ENCODE results near the gene PFKFB4.

The PFKFB4 gene

GRCh38 chr3:48584836-48585235 is 28.2 kb upstream of the PFKFB4 start:
- Histone ChIP-seq H3K4me1 (ENCODE audit: control insufficient read depth, insufficient read depth, low read length) (no peaks in the 10 kb centered on the region), H3K27ac (ENCODE audit: extremely low read depth, low read depth, low read length) (no peak overlapping the region), H3K9me3 (ENCODE audit: control insufficient read depth, insufficient read depth, low read depth, low read length) (no peaks in the 10 kb centered on the region), H3K4me3 (ENCODE audit: low read depth, low read length) (no peak overlapping the region), H3K36me3 (ENCODE audit: control insufficient read depth in 2 of 2, insufficient read depth in 1 of 2, low read length in 2 of 2) (peaks cover 0 to 3% of the 10 kb centered on the region in 2 experiments; a peak in 1 of 3 replicates)
- ChIA-PET POLR2A (no interaction called here), CTCF (no interaction called here)
- TF ChIP-seq KLF10 (tag by site-specific recombination; IDR thresholded peaks at IDR 0.05) (no peak), ZNF211 (tag by site-specific recombination; IDR thresholded peaks at IDR 0.05; ENCODE audit: low read depth) (no peak), ZNF548 (tag by site-specific recombination; IDR thresholded peaks at IDR 0.05) (no peak), ZNF138 (tag by site-specific recombination; IDR thresholded peaks at IDR 0.05; ENCODE audit: borderline replicate concordance) (no peak), ZNF121 (tag by site-specific recombination; IDR thresholded peaks at IDR 0.05) (no peak), ZNF426 (tag by site-specific recombination; IDR thresholded peaks at IDR 0.05) (no peak), SP7 (tag by site-specific recombination; IDR thresholded peaks at IDR 0.05) (no peak), YY2 (tag by site-specific recombination; IDR thresholded peaks at IDR 0.05) (no peak)

GRCh38 chr3:48581621-48582481 is 25.2 kb upstream of the PFKFB4 start:
- no peaks in the 10 kb centered on the region for H3K4me1 ChIP-seq (ENCODE audit: control insufficient read depth, insufficient read depth, low read length)
- no peaks in the 10 kb centered on the region for H3K9me3 ChIP-seq (ENCODE audit: control insufficient read depth, insufficient read depth, low read depth, low read length)
- no peak overlapping the region for H3K4me3 ChIP-seq (ENCODE audit: low read depth, low read length)
- no peak for TF ChIP-seq ZNF544 (tag by site-specific recombination; IDR thresholded peaks at IDR 0.05)
- TF ChIP-seq, protein P1, sequence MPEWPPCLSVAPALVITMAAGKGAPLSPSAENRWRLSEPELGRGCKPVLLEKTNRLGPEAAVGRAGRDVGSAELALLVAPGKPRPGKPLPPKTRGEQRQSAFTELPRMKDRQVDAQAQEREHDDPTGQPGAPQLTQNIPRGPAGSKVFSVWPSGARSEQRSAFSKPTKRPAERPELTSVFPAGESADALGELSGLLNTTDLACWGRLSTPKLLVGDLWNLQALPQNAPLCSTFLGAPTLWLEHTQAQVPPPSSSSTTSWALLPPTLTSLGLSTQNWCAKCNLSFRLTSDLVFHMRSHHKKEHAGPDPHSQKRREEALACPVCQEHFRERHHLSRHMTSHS (tag by site-specific recombination; IDR thresholded peaks at IDR 0.05), result no peak
- TF ChIP-seq GFI1B (tag by site-specific recombination; IDR thresholded peaks at IDR 0.05), result no peak
- TF ChIP-seq ZBTB48 (tag by site-specific recombination; IDR thresholded peaks at IDR 0.05), result no peak
- TF ChIP-seq ZNF341 (tag by site-specific recombination; IDR thresholded peaks at IDR 0.05; ENCODE audit: low read depth), result no peak
- no peak for TF ChIP-seq ZNF623 (tag by site-specific recombination; IDR thresholded peaks at IDR 0.05)
- no peak for TF ChIP-seq ZBTB26 (tag by site-specific recombination; optimal IDR thresholded peaks at IDR 0.05)
- TF ChIP-seq ZNF837 (tag by site-specific recombination; IDR thresholded peaks at IDR 0.05), result no peak
- TF ChIP-seq PRDM4 (tag by site-specific recombination; IDR thresholded peaks at IDR 0.05), result no peak
- TF ChIP-seq KLF9 (tag by site-specific recombination; IDR thresholded peaks at IDR 0.05; ENCODE audit: low read depth), result no peak
- no peak for TF ChIP-seq ZNF184 (tag by site-specific recombination; IDR thresholded peaks at IDR 0.05)
- no peak for TF ChIP-seq ZNF449 (tag by site-specific recombination; IDR thresholded peaks at IDR 0.05)
- TF ChIP-seq ZNF433 (tag by site-specific recombination; IDR thresholded peaks at IDR 0.05; ENCODE audit: low read depth), result no peak
- TF ChIP-seq IKZF3 (tag by site-specific recombination; IDR thresholded peaks at IDR 0.05), result no peak
- TF ChIP-seq, protein P2, sequence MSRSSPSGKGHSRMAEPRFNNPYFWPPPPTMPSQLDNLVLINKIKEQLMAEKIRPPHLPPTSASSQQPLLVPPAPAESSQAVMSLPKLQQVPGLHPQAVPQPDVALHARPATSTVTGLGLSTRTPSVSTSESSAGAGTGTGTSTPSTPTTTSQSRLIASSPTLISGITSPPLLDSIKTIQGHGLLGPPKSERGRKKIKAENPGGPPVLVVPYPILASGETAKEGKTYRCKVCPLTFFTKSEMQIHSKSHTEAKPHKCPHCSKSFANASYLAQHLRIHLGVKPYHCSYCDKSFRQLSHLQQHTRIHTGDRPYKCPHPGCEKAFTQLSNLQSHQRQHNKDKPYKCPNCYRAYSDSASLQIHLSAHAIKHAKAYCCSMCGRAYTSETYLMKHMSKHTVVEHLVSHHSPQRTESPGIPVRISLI (tag by site-specific recombination; IDR thresholded peaks at IDR 0.05), result no peak
- no peak for TF ChIP-seq ZNF776 (tag by site-specific recombination; IDR thresholded peaks at IDR 0.05; ENCODE audit: borderline replicate concordance)
- no peak overlapping the region for H3K27ac ChIP-seq (ENCODE audit: extremely low read depth, low read depth, low read length)
- H3K36me3 ChIP-seq (ENCODE audit: control insufficient read depth in 2 of 2, insufficient read depth in 1 of 2, low read length in 2 of 2), result peaks cover 0 to 13% of the 10 kb centered on the region in 2 experiments; a peak in 1 of 3 replicates
- CTCF ChIA-PET, result interaction anchor here (0.8 kb wide), 1 partner anchor 54 kb away, joined by 4 read pairs; the partner anchor contains the start of gene SLC26A6
- POLR2A ChIA-PET, result no interaction called here
